Gastroesophageal sphincter (tissue), 4 donors: Measurements from ENCODE around the gene OR2M5. TPM values are rescaled to one million over a fixed set of nuclear protein-coding genes. Genes with fewer than 3 reads are reported as not detected.

ENCODE experiments used
- ATAC-seq: fragments of 150-250 bp; one replicate; pipeline ENCODE4 v1.9.1; 2016; ENCODE audit warnings: mild to moderate bottlenecking, moderate library complexity
- H3K27ac ChIP-seq, 4 donors: fragments of 200-600 bp; sonication (generic) in 3 of 4; 1 replicate in 3 of 4; 2 replicates in 1 of 4; pipeline ENCODE4 v1.5.1; 2016 to 2019
- H3K27me3 ChIP-seq: fragments of 200-600 bp; sonication (generic); one replicate; pipeline ENCODE4 v1.5.1; 2019
- H3K36me3 ChIP-seq, 2 donors: fragments of 200-600 bp; sonication (generic); one replicate each; pipeline ENCODE4 v1.5.1; 2019; ENCODE audit warnings: control low read depth in 1 of 2
- H3K4me1 ChIP-seq, 3 donors: fragments of 200-600 bp; sonication (generic); 1 replicate in 2 of 3; 2 replicates in 1 of 3; pipeline ENCODE4 v1.5.1; 2016 to 2019; ENCODE audit warnings: control low read depth in 2 of 3
- H3K4me3 ChIP-seq, 2 donors: fragments of 200-600 bp; sonication (generic); one replicate each; pipeline ENCODE4 v1.5.1; 2019; ENCODE audit warnings: mild to moderate bottlenecking in 1 of 2, moderate library complexity in 1 of 2
- H3K9me3 ChIP-seq, 3 donors: fragments of 200-600 bp; sonication (generic); one replicate each; pipeline ENCODE4 v1.5.1; 2017 to 2019; ENCODE audit warnings: control low read depth in 2 of 3
- CTCF ChIP-seq, 4 experiments: fragments of 200-600 bp in 2 of 4; fragments of 450-650 bp in 2 of 4; sonication (generic) in 1 of 4; IDR thresholded peaks; one replicate each; pipeline ENCODE4 v1.5.1; 2017 to 2019; ENCODE audit warnings: antibody characterized with exemption in 4 of 4, mild to moderate bottlenecking in 2 of 4, moderate library complexity in 2 of 4
- EP300 ChIP-seq: sonication (generic); formaldehyde crosslinking; IDR thresholded peaks from one replicate; pipeline ENCODE4 v1.6.1; 2017; ENCODE audit warnings: antibody characterized with exemption, mild to moderate bottlenecking
- POLR2A ChIP-seq, 2 donors: fragments of 450-650 bp; IDR thresholded peaks; one replicate each; pipeline ENCODE4 v1.6.1; 2017; ENCODE audit warnings: antibody characterized with exemption in 2 of 2, mild to moderate bottlenecking in 2 of 2, moderate library complexity in 1 of 2
- POLR2AphosphoS5 ChIP-seq: sonication (generic); formaldehyde crosslinking; IDR thresholded peaks from one replicate; pipeline ENCODE4 v1.6.1; 2017; ENCODE audit warnings: antibody characterized with exemption
- WGBS, 2 donors: methylation state at CpG; one replicate each; pipeline ENCODE4 v1.1.5; 2018; ENCODE audit warnings: low coverage in 1 of 2; 5-methylcytosine and 5-hydroxymethylcytosine counted together
- total RNA-seq, 4 donors: library from RNA; depleted of rRNA; stranded (reverse); fragments of >200 nt; gene quantifications; one replicate each; pipeline ENCODE4 v1.1.0, GENCODE V29; 2016

Gene OR2M5
- total RNA-seq, 4 donors from 2014 or later, result not detected

GRCh38 chr1:248127653-248128052 is 17.3 kb upstream of the OR2M5 start:
- no peaks in the 10 kb centered on the region for H3K27me3 ChIP-seq
- H3K36me3 ChIP-seq, result no peaks in the 10 kb centered on the region
- H3K9me3 ChIP-seq, result peaks cover 0 to 16% (median 0%) of the 10 kb centered on the region in 3 donors
- no peak for TF ChIP-seq POLR2AphosphoS5
- H3K27ac ChIP-seq, result no peak overlapping the region
- no peak for ATAC-seq
- no peaks in the 10 kb centered on the region for H3K4me1 ChIP-seq
- WGBS, 2 donors, result 53 to 90% methylated on average over 2 to 5 of the region's 5 CpGs
- no peak overlapping the region for H3K4me3 ChIP-seq

GRCh38 chr1:248136811-248137210 is 8.1 kb upstream of the OR2M5 start:
- Histone ChIP-seq H3K9me3 (no peaks in the 10 kb centered on the region), H3K27ac (no peak overlapping the region), H3K4me3 (no peak overlapping the region), H3K36me3 (no peaks in the 10 kb centered on the region), H3K27me3 (no peaks in the 10 kb centered on the region), H3K4me1 (no peaks in the 10 kb centered on the region)
- WGBS, 2 donors, result 62% methylated on average over 3 of the region's 21 CpGs; no CpG with 5 or more reads in 1 of the 2 donors
- no peak for ATAC-seq
- no peak for TF ChIP-seq CTCF (IDR thresholded peaks at IDR 0.05)
- no peak for TF ChIP-seq POLR2AphosphoS5
- no peak for TF ChIP-seq EP300
- no peak for TF ChIP-seq POLR2A (IDR thresholded peaks at IDR 0.05)

GRCh38 chr1:248140846-248141245 is 4.1 kb upstream of the OR2M5 start:
- Histone ChIP-seq H3K27me3 (no peaks in the 10 kb centered on the region), H3K4me1 (no peaks in the 10 kb centered on the region), H3K27ac (no peak overlapping the region), H3K9me3 (no peaks in the 10 kb centered on the region), H3K4me3 (no peak overlapping the region), H3K36me3 (no peaks in the 10 kb centered on the region)
- TF ChIP-seq CTCF (IDR thresholded peaks at IDR 0.05), result no peak
- no peak for TF ChIP-seq POLR2AphosphoS5
- TF ChIP-seq POLR2A (IDR thresholded peaks at IDR 0.05), result no peak
- no peak for TF ChIP-seq EP300
- WGBS, 2 donors, result 71 to 75% methylated on average over 1 of the region's 1 CpG
- ATAC-seq, result no peak

GRCh38 chr1:248143311-248143710 is 1.6 kb upstream of the OR2M5 start:
- no peak for ATAC-seq
- TF ChIP-seq EP300 (no peak), CTCF (IDR thresholded peaks at IDR 0.05) (no peak), POLR2A (IDR thresholded peaks at IDR 0.05) (no peak), POLR2AphosphoS5 (no peak)

GRCh38 chr1:248152056-248152827 is 7.3 kb downstream of the OR2M5 start:
- ATAC-seq, result no peak
- peaks cover 0 to 5% (median 0%) of the 10 kb centered on the region in 3 donors for H3K9me3 ChIP-seq
- 87 to 92% methylated on average over 2 to 3 of the region's 6 CpGs for WGBS, 2 donors
- no peak for TF ChIP-seq POLR2AphosphoS5
- no peak for TF ChIP-seq POLR2A (IDR thresholded peaks at IDR 0.05)
- no peak for TF ChIP-seq CTCF (IDR thresholded peaks at IDR 0.05)
- no peak for TF ChIP-seq EP300
- H3K4me3 ChIP-seq, result no peak overlapping the region
- H3K27me3 ChIP-seq, result no peaks in the 10 kb centered on the region
- no peaks in the 10 kb centered on the region for H3K4me1 ChIP-seq
- H3K36me3 ChIP-seq, result no peaks in the 10 kb centered on the region
- no peak overlapping the region for H3K27ac ChIP-seq

More at GRCh38 chr1:248143311-248143710, 1.6 kb upstream of the OR2M5 start:
- H3K36me3 ChIP-seq, result no peaks in the 10 kb centered on the region
- WGBS, 2 donors, result 10 to 29% methylated on average over 1 of the region's 1 CpG
- no peaks in the 10 kb centered on the region for H3K4me1 ChIP-seq
- no peaks in the 10 kb centered on the region for H3K27me3 ChIP-seq
- H3K9me3 ChIP-seq, result peaks cover 0 to 5% (median 0%) of the 10 kb centered on the region in 3 donors
- H3K4me3 ChIP-seq, result no peak overlapping the region
- H3K27ac ChIP-seq, result no peak overlapping the region
